ENCODE measurements around the gene RAET1E. TPM values are rescaled to one million over a fixed set of nuclear protein-coding genes. Genes with fewer than 3 reads are reported as not detected.

Gene RAET1E
- total and polyA plus RNA-seq, 9 of the 15 experiments (the other 6 are each of a cell fraction or from before 2014, with no cell fraction given) = not detected

GRCh38 chr6:149936743-149937142 lies 38.8 kb upstream of the RAET1E start (continued):
- no peak for TF ChIP-seq MEF2A (IDR thresholded peaks at IDR 0.05; ENCODE audit: control insufficient read depth, low read depth, low read length)
- TF ChIP-seq XRCC3 (IDR thresholded peaks at IDR 0.05) = no peak
- no peak for TF ChIP-seq IRF9 (tag; IDR thresholded peaks at IDR 0.05)
- TF ChIP-seq ZNF324 (CRISPR knock-in tag; IDR thresholded peaks at IDR 0.05) = no peak
- no peak for TF ChIP-seq ZNF696 (CRISPR knock-in tag; conservative IDR thresholded peaks at IDR 0.05)
- TF ChIP-seq ZNF707 (CRISPR knock-in tag; conservative IDR thresholded peaks at IDR 0.05) = no peak
- TF ChIP-seq CC2D1A (IDR thresholded peaks at IDR 0.05) = no peak
- no peak for TF ChIP-seq RBM17 (IDR thresholded peaks at IDR 0.05; ENCODE audit: borderline replicate concordance, low read depth, low read length)
- TF ChIP-seq GABPB2 (CRISPR knock-in tag; conservative IDR thresholded peaks at IDR 0.05) = no peak

GRCh38 chr6:149935668-149936067 lies 37.8 kb upstream of the RAET1E start:
- Histone ChIP-seq H4K20me1 (replicated peaks; ENCODE audit: control insufficient read depth, insufficient read depth, low read length) (no peaks in the 10 kb centered on the region), H3K9me1 (ENCODE audit: control insufficient read depth, insufficient read depth, low read length) (no peaks in the 10 kb centered on the region), H3K9ac (ENCODE audit: insufficient read depth in 1 of 2, low read depth in 2 of 2, low read length in 2 of 2) (no peak overlapping the region), H3K4me3 (no peak overlapping the region), H3K79me2 (ENCODE audit: control insufficient read depth, insufficient read depth, low read length) (no peaks in the 10 kb centered on the region), H3K27me3 (ENCODE audit: control insufficient read depth in 2 of 2, insufficient read depth in 2 of 2, low read length in 2 of 2) (peaks cover 24 to 57% of the 10 kb centered on the region in 2 experiments), H3K4me1 (replicated peaks in 1 of 2; ENCODE audit: control insufficient read depth in 2 of 2, insufficient read depth in 2 of 2, low read length in 2 of 2) (peaks cover 0 to 9% of the 10 kb centered on the region in 2 experiments; a peak in 2 of 5 replicates), H3K36me3 (ENCODE audit: control insufficient read depth, insufficient read depth, low read length) (no peaks in the 10 kb centered on the region), H3K27ac (ENCODE audit: extremely low read depth, low read depth, low read length) (no peak overlapping the region), H3K4me2 (ENCODE audit: insufficient read depth, low read length) (no peak overlapping the region), H3K9me3 (replicated peaks; ENCODE audit: control insufficient read depth, insufficient read depth, low read depth, low read length) (no peaks in the 10 kb centered on the region), H2AFZ (ENCODE audit: low read depth, low read length) (no peak overlapping the region)
- no peak for DNase-seq (ENCODE audit: extremely low read depth in 1 of 4, low spot score in 3 of 4)
- no peak for FAIRE-seq
- POLR2A ChIA-PET = no interaction called here
- BruUV-seq (replicated peaks) = no TSS peak
- in situ Hi-C loops (cut with MboI) = loop anchor here (5.0 kb wide), 1 partner anchor 72 kb away; no protein-coding TSS in a partner anchor
- WGBS (ENCODE audit: insufficient coverage, low coverage, missing lambda C conversion rate) = 0% methylated on average over 2 of the region's 2 CpGs
- intact Hi-C loops (cut with micrococcal nuclease) = loop anchor here (10.0 kb wide), 1 partner anchor 339 kb away; no protein-coding TSS in a partner anchor
- ATAC-seq = no peak
- TF ChIP-seq RBBP5 (IDR thresholded peaks at IDR 0.05; ENCODE audit: borderline replicate concordance, insufficient read depth, low read length, poor library complexity, severe bottlenecking) (no peak), TRIM25 (IDR thresholded peaks at IDR 0.05; ENCODE audit: borderline replicate concordance) (no peak), ZZZ3 (IDR thresholded peaks at IDR 0.05) (no peak), SNAPC5 (CRISPR knock-in tag; IDR thresholded peaks at IDR 0.05) (no peak), ARHGAP35 (IDR thresholded peaks at IDR 0.05; ENCODE audit: partially characterized antibody) (no peak), CBX8 (IDR thresholded peaks at IDR 0.05; ENCODE audit: borderline replicate concordance, extremely low read depth, low read depth, low read length, poor library complexity, severe bottlenecking) (no peak), EP300 (IDR thresholded peaks at IDR 0.05; ENCODE audit: low read length) (no peak)
- CTCF ChIA-PET (ENCODE audit: low intra/inter-chr PET ratio) = interaction anchor here (5.1 kb wide), 1 partner anchor 81 kb away, joined by 70 read pairs; no protein-coding TSS in a partner anchor

Data from K562 (cell line).